ENCODE results near the gene ARHGAP40.
A peak's percentile ranks its signal among the peaks of the same experiment; 100 is the strongest.

ARHGAP40 gene

DNA sequence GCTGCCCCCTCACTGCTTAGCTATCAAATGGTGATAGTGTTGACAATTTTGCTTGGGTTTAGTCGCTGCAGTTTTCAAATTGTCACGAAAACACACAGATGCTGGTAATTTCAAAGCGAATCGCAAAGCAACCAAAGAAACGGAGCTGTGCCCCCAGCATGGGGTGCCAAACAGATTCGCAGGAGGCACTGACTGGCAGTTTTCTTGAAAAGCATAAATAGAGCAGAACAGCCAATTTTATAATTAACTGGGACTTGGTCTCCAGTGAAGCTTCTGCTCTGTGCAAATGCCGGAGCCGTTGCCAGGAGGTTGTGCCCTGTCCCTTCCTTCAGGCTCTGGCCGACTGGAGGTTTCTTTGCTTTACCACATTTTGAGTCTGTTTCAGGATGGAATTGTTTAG lies 18.8 kb downstream of the ARHGAP40 start:
- no peak for DNase-seq

DNA sequence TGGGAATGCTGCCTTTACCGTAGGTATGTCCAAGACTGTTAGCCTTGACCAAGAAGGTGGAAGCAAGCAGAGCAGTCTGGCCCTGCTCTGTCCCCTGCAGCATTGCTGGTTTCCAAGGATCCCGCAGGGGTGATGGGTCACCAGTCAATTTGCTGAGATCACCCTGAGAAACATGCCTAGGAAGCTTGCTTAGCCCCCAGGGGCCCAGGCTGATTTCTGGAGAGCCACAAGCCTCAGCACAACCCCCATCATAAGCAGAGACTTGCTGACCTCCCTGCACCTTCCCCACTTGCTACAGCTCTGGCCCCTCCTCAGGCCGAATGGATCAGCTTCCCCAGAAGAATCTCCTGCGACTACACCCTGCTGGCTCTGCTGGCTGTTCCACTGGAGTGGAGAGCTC lies 21.5 kb downstream of the ARHGAP40 start:
- no peak for DNase-seq

- DNase-seq, result no peak
Observed at GRCh38 chr20:38624084-38624483, 22.5 kb downstream of the ARHGAP40 start.

DNA sequence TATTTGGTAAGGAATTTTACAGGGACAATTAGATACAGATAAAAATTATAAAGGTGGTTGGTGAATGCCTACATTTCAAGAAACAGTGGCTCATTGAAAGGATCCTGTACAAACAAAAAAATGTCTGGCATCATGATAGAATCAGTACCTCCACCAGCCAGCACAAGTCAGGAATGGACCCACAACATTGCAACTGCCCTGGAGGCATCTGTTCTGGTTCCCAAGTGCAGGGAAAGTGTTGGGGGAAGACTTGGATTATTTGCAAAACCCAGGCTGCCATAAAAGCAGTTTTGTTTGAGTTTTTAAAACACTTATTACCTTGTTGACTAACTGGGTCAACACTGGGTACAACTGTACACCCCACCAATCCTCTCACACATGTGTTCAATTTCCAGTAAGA lies 24.3 kb downstream of the ARHGAP40 start:
- DNase-seq, result no peak

DNA sequence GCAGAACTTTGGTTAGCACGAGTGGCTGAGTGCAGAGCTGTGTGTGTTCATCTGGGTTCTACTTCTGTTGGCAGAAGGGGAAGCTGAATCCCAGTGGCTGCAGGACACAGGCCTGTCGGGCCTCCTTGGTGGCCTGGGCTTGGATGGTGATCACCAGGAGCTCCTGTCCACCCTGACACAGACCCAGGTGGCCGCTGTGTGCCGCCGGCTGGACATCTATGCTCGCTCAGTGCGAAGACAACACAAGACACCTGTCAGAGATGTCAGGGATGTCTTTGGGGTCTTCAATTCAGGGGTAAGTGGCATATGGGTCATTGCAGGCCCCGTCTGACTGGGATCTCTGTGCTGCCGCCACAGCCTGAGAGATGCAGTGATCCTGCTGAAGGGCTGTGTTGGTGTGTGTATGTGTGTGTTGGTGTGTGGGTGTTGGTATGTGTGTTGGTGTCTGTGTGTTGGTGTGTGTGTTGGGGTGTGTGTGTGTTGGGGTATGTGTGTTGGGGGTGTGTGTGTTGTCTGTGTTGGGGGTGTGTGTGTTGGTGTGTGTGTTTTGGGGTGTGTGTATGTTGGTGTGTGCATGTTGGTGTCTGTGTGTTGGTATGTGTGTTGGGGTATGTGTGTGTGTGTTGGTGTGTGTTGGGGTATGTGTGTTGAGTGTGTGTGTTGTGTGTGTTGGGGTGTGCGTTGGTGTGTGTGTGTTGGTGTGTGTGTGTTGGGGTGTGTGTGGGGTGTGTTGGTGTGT lies 25.5 kb downstream of the ARHGAP40 start:
- DNase-seq, result no peak

- DNase-seq, result no peak
Observed at GRCh38 chr20:38628580-38629470, 27.2 kb downstream of the ARHGAP40 start.

DNA sequence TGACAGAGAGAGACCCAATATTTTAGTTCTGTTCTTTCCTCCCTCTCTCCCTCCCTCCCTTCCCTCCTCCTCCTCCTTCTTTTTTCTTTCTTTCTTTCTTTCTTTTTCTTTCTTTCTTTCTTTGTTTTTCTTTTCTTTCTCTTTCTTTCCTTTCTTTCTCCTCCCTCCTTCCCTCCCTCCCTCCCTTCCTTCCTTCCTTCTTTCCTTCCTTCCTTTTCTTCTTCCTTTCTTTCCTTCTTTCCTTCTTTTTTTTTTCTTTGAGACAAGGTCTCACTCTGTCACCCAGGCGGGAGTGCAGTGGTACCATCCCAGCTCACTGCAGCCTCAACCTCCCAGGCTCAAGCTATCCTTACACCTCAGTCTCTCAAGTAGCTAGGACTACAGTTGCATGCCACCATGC lies 28.4 kb downstream of the ARHGAP40 start:
- DNase-seq, result no peak

DNA sequence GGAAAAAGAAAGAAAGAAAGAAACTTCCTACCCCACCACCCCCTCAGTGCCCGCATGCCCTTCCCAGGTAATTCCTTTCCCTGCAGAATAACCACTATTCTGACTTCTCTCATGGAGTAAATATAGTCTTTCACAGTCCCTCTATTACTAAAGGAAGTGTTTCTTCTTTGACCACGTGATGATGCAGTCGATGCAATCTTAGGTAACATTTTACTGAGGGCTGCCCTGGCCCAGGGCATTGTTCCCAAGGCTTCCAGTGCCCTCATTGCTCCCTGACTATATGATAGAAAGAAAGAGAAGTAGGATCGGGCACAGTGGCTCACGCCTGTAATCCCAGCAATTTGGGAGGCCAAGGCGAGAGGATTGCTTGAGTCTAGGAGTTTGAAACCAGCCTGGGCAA lies 29.1 kb downstream of the ARHGAP40 start:
- no peak for DNase-seq

GRCh38 chr20:38631155-38632022 lies 29.8 kb downstream of the ARHGAP40 start:
- no peak for DNase-seq

GRCh38 chr20:38633577-38634093 lies 32.0 kb downstream of the ARHGAP40 start:
- no peak for DNase-seq

DNA sequence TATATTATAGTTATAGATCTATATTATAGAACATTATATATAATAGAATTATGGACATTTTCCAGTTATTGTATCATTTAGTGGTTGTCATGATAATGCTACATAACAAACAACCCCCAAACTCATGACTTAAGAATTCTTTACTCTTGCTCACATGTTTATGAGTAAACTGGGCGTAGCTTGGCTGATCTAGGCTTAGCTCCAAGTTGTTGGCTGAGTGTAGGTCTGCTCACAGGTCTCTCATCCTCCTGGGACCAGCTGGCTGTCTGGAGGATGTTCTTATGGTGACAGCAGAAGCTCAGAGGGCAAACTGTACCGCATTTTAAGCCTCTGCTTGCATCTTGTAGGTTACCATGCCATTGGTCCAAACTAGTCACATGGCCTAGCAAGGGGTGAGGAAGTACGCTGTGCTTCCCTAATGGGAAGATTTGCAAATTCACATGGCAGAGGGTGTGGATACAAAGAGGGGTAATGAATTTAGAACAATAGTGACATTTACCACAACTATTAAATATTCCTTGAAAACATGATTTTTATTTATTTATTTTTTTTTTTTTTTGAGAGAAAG lies 34.2 kb downstream of the ARHGAP40 start:
- DNase-seq, result no peak

DNA sequence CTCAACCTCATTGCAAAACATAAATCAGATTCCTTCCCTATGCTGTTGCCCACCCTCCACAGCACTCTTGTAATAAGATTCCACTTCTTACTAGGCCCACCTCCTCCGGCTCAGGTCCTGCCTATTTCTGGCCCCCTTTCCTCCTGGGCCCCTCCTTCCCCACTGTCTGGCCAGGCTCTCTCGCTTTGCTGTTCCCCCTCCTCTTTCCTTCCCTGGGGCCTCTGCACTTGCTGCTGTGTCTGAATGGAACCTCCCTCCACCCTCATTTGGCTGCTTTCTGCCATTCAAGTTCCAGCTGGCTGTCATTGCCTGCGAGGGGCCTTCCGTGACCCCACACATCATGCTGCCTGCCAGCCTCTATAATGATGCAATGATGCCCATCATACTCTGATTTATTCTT lies 38.9 kb downstream of the ARHGAP40 start:
- DNase-seq, result no peak

GRCh38 chr20:38642498-38642897 lies 40.9 kb downstream of the ARHGAP40 start:
- DNase-seq, result no peak

DNA sequence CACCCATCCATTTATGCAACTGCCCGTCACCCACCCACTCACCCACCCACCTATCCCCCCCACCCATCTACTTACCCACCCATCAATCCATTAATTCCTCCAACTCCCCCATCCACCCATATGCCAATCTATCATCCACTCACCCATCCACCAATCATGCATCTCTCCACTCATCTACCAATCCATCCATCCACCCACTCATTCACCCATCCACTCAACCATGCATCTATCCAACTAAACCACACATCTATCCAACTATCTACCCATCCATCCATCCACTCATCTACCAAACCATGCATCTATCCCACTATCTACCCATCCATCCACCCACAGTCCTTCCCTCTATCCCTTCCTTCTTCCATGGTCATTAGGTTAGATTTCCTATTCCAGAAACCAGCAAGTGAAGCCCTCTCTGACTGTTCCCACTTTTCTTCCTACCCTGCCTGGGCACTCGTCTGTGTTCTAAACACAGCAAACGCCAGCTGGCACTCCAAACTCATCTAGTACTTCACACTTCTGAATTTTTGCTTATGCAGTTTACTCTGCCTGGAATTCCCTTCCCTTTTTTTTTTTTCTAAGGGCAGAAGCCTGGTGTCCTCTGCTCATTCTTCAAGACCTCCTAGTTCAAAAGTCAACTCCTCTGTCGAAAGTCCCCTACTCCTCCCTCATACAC lies 43.1 kb downstream of the ARHGAP40 start:
- DNase-seq, result no peak

DNA sequence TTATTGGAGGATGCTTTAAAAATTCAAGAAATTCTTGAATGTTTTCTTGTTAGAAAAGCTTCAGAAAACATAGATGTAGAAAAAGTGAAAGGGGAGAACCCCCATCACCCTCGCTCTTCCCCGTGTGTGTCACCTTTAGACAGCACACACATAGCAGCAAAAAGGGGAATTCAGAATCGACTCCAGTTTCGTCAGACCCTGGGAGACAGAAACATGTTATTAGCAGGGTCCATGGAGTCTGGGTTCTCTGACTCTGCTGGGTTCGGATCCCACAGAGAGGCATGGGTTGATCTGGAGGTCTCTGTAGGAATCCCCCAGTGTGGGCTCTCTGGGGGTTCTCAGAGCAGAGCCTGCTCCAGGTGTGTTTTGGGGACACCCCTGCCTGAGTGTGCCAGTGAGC lies 43.7 kb downstream of the ARHGAP40 start:
- DNase-seq, result no peak

- peak; percentile 19 for DNase-seq
Observed at GRCh38 chr20:38645980-38646858, 44.6 kb downstream of the ARHGAP40 start.

DNA sequence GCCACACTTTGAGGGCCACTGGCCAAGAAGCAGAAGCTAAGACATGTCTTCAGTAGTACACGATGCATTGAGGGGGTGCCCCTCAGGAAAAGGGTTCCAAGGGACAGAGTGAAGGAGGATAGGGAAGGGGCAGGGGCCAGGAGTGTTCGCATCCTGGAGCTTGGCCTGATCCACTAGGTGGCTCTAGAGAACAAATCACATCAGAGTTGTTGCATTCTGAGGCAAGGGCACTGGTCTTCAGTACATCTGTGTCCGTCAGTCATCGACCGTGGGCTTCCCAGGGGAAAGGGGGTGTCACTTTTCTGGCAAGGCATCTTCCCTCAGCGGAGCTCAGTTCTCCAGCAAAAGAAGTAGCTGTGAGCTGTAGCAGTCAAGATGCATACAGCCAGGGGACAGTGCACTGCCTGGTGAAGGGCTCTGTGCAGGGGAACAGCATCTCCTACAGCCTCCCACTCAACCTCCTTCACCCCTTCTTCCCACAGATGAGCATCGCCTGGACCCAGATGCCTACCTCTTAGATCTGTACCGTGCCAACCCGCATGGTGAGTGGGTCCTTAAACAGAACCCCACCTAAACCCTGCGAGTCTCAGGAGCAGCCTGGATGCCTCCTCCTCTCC lies 47.8 kb downstream of the ARHGAP40 start:
- DNase-seq, result peak; percentile 9

- DNase-seq, result no peak
Observed at GRCh38 chr20:38650010-38650409, 48.4 kb downstream of the ARHGAP40 start.

- DNase-seq, result no peak
Observed at GRCh38 chr20:38651154-38651553, 49.5 kb downstream of the ARHGAP40 start.

GRCh38 chr20:38651562-38651961 lies 50.0 kb downstream of the ARHGAP40 start:
- no peak for DNase-seq

- no peak for DNase-seq
Observed at GRCh38 chr20:38652995-38653394, 51.4 kb downstream of the ARHGAP40 start.

Data from amniotic stem cell (primary cell).